GM19025 (cell line): Measurements from ENCODE around the gene ALG12.

Source experiments
- ATAC-seq: cut with Tn5 transposase; IDR thresholded peaks from one replicate; pipeline ENCODE4 v1.9.1; 2021; ENCODE audit warnings: mild to moderate bottlenecking, low read depth, moderate library complexity; ENCODE audit not compliant: unreplicated experiment

The ALG12 gene

GRCh38 chr22:49894322-49895054 lies 23.8 kb downstream of the ALG12 start:
- ATAC-seq, result no peak

- no peak for ATAC-seq
Observed at GRCh38 chr22:49893025-49893424, 25.2 kb downstream of the ALG12 start.

GRCh38 chr22:49892226-49892899 lies 25.9 kb downstream of the ALG12 start:
- no peak for ATAC-seq

- ATAC-seq, result no peak
Observed at GRCh38 chr22:49889071-49889470, 29.2 kb downstream of the ALG12 start.

- no peak for ATAC-seq
Observed at GRCh38 chr22:49887702-49888101, 30.5 kb downstream of the ALG12 start.

- ATAC-seq, result no peak
Observed at GRCh38 chr22:49887064-49887451, 31.2 kb downstream of the ALG12 start.

GRCh38 chr22:49886346-49887063 lies 31.7 kb downstream of the ALG12 start:
- ATAC-seq, result no peak

GRCh38 chr22:49885881-49886280 lies 32.4 kb downstream of the ALG12 start:
- no peak for ATAC-seq

- ATAC-seq, result no peak
Observed at GRCh38 chr22:49885281-49885680, 33.0 kb downstream of the ALG12 start.

- no peak for ATAC-seq
Observed at GRCh38 chr22:49884503-49885260, 33.6 kb downstream of the ALG12 start.

- no peak for ATAC-seq
Observed at GRCh38 chr22:49884075-49884474, 34.2 kb downstream of the ALG12 start.

GRCh38 chr22:49883294-49883640 lies 35.0 kb downstream of the ALG12 start:
- no peak for ATAC-seq

- ATAC-seq, result no peak
Observed at GRCh38 chr22:49882519-49883293, 35.5 kb downstream of the ALG12 start.

- ATAC-seq, result no peak
Observed at GRCh38 chr22:49881856-49882255, 36.4 kb downstream of the ALG12 start.

- no peak for ATAC-seq
Observed at GRCh38 chr22:49880281-49880680, 38.0 kb downstream of the ALG12 start.

- no peak for ATAC-seq
Observed at GRCh38 chr22:49879871-49880270, 38.4 kb downstream of the ALG12 start.

GRCh38 chr22:49878206-49878605 lies 40.0 kb downstream of the ALG12 start:
- ATAC-seq, result no peak

GRCh38 chr22:49877642-49878041 lies 40.6 kb downstream of the ALG12 start:
- ATAC-seq, result no peak

GRCh38 chr22:49873228-49873940 lies 44.9 kb downstream of the ALG12 start:
- no peak for ATAC-seq

- no peak for ATAC-seq
Observed at GRCh38 chr22:49872347-49872746, 45.9 kb downstream of the ALG12 start.
